NT2/D1 (cell line): ENCODE data around the gene ZFP36L1.

Source experiments
- YY1 ChIP-seq: IDR thresholded peaks from 2 replicates; pipeline ENCODE4 v1.6.1; 2011; ENCODE audit not compliant: insufficient read length, insufficient read depth
- ZNF274 ChIP-seq: IDR thresholded peaks from 2 replicates; pipeline ENCODE4 v1.6.1; 2011; ENCODE audit warnings: mild to moderate bottlenecking, low read depth, low read length

DNA sequence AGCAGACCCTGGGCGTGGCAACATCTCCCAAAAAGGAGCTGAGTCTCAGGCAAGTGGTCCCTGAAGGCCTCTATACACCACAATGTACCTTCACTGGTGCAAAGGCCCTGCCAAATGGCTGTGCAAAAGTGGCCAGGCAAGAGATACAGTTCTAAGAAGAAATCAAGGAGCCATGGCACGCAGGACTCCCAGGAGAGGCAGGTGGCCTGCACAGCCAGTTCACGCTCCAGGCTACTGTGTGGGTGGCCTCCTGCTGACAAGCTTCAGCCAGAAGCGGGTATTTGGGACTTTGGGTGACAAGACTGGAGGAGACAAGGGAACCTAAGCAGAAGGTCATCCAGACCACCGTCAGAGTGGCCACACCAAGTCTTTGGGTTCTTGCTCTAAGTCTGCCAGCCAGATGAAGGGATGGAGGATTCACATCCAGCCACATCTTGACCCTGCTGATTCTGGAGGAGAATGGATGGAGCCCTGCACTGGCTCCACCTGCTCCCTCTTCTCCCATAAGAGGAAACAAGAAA is 20.5 kb upstream of the ZFP36L1 start:
- TF ChIP-seq ZNF274 (no peak), YY1 (no peak)
